SK-N-SH treated with all-trans-retinoic acid at 6 μM for 48 hours (cell line): ENCODE data around the gene TMEM87A.

Source experiments
- ATAC-seq: fragments of 200-7000 bp; cut with Tn5 transposase; 3 replicates; pipeline ENCODE4 v1.9.1; 2020; ENCODE audit warnings: mild to moderate bottlenecking, moderate library complexity
- ARNTL ChIP-seq: fragments of 450-650 bp; formaldehyde crosslinking; IDR thresholded peaks from 2 replicates; pipeline ENCODE4 v1.5.0; 2020; ENCODE audit warnings: low read depth, mild to moderate bottlenecking, moderate library complexity, borderline replicate concordance
- BACH2 ChIP-seq: fragments of 250-450 bp; sonication (Bioruptor Pico); IDR thresholded peaks from 2 replicates; pipeline ENCODE4 v1.9.0; 2021; ENCODE audit warnings: mild to moderate bottlenecking, borderline replicate concordance
- CSDC2 ChIP-seq: fragments of 250-450 bp; sonication (Bioruptor Pico); IDR thresholded peaks from 2 replicates; pipeline ENCODE4 v1.5.0; 2020; ENCODE audit warnings: mild to moderate bottlenecking, moderate library complexity
- CSRNP3 ChIP-seq: fragments of 250-450 bp; sonication (Bioruptor Pico); IDR thresholded peaks from 2 replicates; pipeline ENCODE4 v1.5.1; 2021; ENCODE audit warnings: mild to moderate bottlenecking, moderate library complexity
- ESRRG ChIP-seq: fragments of 250-450 bp; sonication (Bioruptor Pico); IDR thresholded peaks from 2 replicates; pipeline ENCODE4 v1.6.1; 2021; ENCODE audit warnings: mild to moderate bottlenecking
- GLIS3 ChIP-seq: fragments of 250-450 bp; sonication (Bioruptor Pico); IDR thresholded peaks from 2 replicates; pipeline ENCODE4 v1.5.0; 2020; ENCODE audit warnings: mild to moderate bottlenecking, moderate library complexity
- ISL1 ChIP-seq: fragments of 250-450 bp; sonication (Bioruptor Pico); IDR thresholded peaks from 2 replicates; pipeline ENCODE4 v2.1.2; 2022; ENCODE audit warnings: mild to moderate bottlenecking, moderate library complexity
- OSR1 ChIP-seq: fragments of 250-450 bp; sonication (Bioruptor Pico); IDR thresholded peaks from 2 replicates; pipeline ENCODE4 v1.8.0; 2022; ENCODE audit warnings: moderate library complexity, mild to moderate bottlenecking, inconsistent platforms
- POU6F1 ChIP-seq: fragments of 250-450 bp; sonication (Bioruptor Pico); IDR thresholded peaks from 2 replicates; pipeline ENCODE4 v1.8.0; 2021; ENCODE audit warnings: low read depth, mild to moderate bottlenecking, moderate library complexity, borderline replicate concordance
- PPARA ChIP-seq: fragments of 250-450 bp; sonication (Bioruptor Pico); IDR thresholded peaks from 2 replicates; pipeline ENCODE4 v1.5.0; 2020; ENCODE audit warnings: mild to moderate bottlenecking, borderline replicate concordance
- SNAI2 ChIP-seq: fragments of 250-450 bp; sonication (Bioruptor Pico); IDR thresholded peaks from 2 replicates; pipeline ENCODE4 v1.5.0; 2020; ENCODE audit warnings: mild to moderate bottlenecking, moderate library complexity
- TCF4 ChIP-seq: fragments of 250-450 bp; sonication (Bioruptor Pico); IDR thresholded peaks from 2 replicates; pipeline ENCODE4 v1.8.0; 2021; ENCODE audit warnings: mild to moderate bottlenecking, moderate library complexity, borderline replicate concordance
- TOX ChIP-seq: fragments of 250-450 bp; sonication (Bioruptor Pico); IDR thresholded peaks from 2 replicates; pipeline ENCODE4 v1.8.0; 2021; ENCODE audit warnings: mild to moderate bottlenecking, moderate library complexity, borderline replicate concordance
- ZC3H10 ChIP-seq: fragments of 250-450 bp; sonication (Bioruptor Pico); IDR thresholded peaks from 2 replicates; pipeline ENCODE4 v1.5.1; 2021; ENCODE audit warnings: mild to moderate bottlenecking, moderate library complexity
- ZFP3 ChIP-seq: fragments of 250-450 bp; sonication (Bioruptor Pico); IDR thresholded peaks from 2 replicates; pipeline ENCODE4 v1.5.0; 2020; ENCODE audit warnings: mild to moderate bottlenecking, moderate library complexity
- ZFP30 ChIP-seq: fragments of 450-650 bp; formaldehyde crosslinking; IDR thresholded peaks from 2 replicates; pipeline ENCODE4 v1.5.0; 2022; ENCODE audit warnings: mild to moderate bottlenecking, moderate library complexity
- ZNF565 ChIP-seq: fragments of 450-650 bp; formaldehyde crosslinking; conservative IDR thresholded peaks from 2 replicates; pipeline ENCODE4 v1.5.0; 2020; ENCODE audit warnings: low read depth, mild to moderate bottlenecking, moderate library complexity
- ZNF70 ChIP-seq: fragments of 450-650 bp; formaldehyde crosslinking; IDR thresholded peaks from 2 replicates; pipeline ENCODE4 v1.5.0; 2020; ENCODE audit warnings: mild to moderate bottlenecking, moderate library complexity
- ZNF8 ChIP-seq: fragments of 450-650 bp; formaldehyde crosslinking; IDR thresholded peaks from 2 replicates; pipeline ENCODE4 v1.5.0; 2020; ENCODE audit warnings: mild to moderate bottlenecking, moderate library complexity
- TF ChIP-seq, protein P1 (sequence below): fragments of 250-450 bp; sonication (Bioruptor Pico); IDR thresholded peaks from 2 replicates; pipeline ENCODE4 v1.5.0; 2020; ENCODE audit warnings: mild to moderate bottlenecking, moderate library complexity

TMEM87A gene

GRCh38 chr15:42284551-42284950, 11.3 kb upstream of the TMEM87A start:
- ATAC-seq = no peak
- TF ChIP-seq TCF4 (CRISPR knock-in tag) (no peak), POU6F1 (CRISPR knock-in tag) (no peak), ZNF70 (no peak)

GRCh38 chr15:42283671-42284070, 10.4 kb upstream of the TMEM87A start:
- no peak for ATAC-seq
- TF ChIP-seq ZNF8 (CRISPR knock-in tag) = no peak
- TF ChIP-seq BACH2 (CRISPR knock-in tag) = no peak
- no peak for TF ChIP-seq GLIS3 (CRISPR knock-in tag)
- no peak for TF ChIP-seq ZFP3 (CRISPR knock-in tag)
- TF ChIP-seq SNAI2 = no peak

GRCh38 chr15:42282926-42283325, 9.7 kb upstream of the TMEM87A start:
- no peak for ATAC-seq
- TF ChIP-seq ZNF70 = no peak
- TF ChIP-seq ZFP30 = no peak
- no peak for TF ChIP-seq ESRRG
- no peak for TF ChIP-seq TCF4 (CRISPR knock-in tag)
- TF ChIP-seq OSR1 (CRISPR knock-in tag) = no peak
- no peak for TF ChIP-seq ZNF565
- no peak for TF ChIP-seq PPARA (CRISPR knock-in tag)
- TF ChIP-seq SNAI2 = no peak
- TF ChIP-seq POU6F1 (CRISPR knock-in tag) = no peak
- no peak for TF ChIP-seq GLIS3 (CRISPR knock-in tag)
- TF ChIP-seq ZC3H10 (CRISPR knock-in tag) = no peak
- no peak for TF ChIP-seq CSDC2 (CRISPR knock-in tag)
- TF ChIP-seq TOX (CRISPR knock-in tag) = no peak
- no peak for TF ChIP-seq ZFP3 (CRISPR knock-in tag)
- no peak for TF ChIP-seq BACH2 (CRISPR knock-in tag)

DNA sequence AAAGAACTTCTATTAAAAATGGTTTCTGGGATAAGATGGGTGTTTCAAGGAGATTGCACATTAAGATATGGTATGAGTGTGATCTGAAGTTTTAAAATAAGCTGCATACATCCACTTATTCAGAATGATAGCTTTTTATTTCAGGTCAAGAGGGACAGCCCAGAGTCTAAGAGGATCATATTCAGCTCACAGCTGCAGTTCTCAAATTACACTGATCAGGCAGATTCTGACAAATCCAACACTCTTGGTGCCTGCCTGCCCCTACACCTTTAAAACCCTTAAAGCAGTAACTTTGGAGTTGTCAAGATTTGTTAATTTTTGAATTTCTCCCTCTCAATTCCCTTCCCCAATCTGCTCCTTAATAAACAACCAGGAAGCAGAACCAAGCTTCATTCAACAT, 9.1 kb upstream of the TMEM87A start:
- ATAC-seq = no peak
- TF ChIP-seq PPARA (CRISPR knock-in tag) (no peak), TCF4 (CRISPR knock-in tag) (no peak), ARNTL (CRISPR knock-in tag) (no peak), OSR1 (CRISPR knock-in tag) (no peak), ZNF8 (CRISPR knock-in tag) (no peak), BACH2 (CRISPR knock-in tag) (no peak), CSRNP3 (CRISPR knock-in tag) (no peak), TOX (CRISPR knock-in tag) (no peak), ZFP3 (CRISPR knock-in tag) (no peak), CSDC2 (CRISPR knock-in tag) (no peak), ZNF70 (no peak), SNAI2 (no peak), POU6F1 (CRISPR knock-in tag) (no peak), ISL1 (CRISPR knock-in tag) (no peak), ZC3H10 (CRISPR knock-in tag) (no peak)
- TF ChIP-seq, protein P1, sequence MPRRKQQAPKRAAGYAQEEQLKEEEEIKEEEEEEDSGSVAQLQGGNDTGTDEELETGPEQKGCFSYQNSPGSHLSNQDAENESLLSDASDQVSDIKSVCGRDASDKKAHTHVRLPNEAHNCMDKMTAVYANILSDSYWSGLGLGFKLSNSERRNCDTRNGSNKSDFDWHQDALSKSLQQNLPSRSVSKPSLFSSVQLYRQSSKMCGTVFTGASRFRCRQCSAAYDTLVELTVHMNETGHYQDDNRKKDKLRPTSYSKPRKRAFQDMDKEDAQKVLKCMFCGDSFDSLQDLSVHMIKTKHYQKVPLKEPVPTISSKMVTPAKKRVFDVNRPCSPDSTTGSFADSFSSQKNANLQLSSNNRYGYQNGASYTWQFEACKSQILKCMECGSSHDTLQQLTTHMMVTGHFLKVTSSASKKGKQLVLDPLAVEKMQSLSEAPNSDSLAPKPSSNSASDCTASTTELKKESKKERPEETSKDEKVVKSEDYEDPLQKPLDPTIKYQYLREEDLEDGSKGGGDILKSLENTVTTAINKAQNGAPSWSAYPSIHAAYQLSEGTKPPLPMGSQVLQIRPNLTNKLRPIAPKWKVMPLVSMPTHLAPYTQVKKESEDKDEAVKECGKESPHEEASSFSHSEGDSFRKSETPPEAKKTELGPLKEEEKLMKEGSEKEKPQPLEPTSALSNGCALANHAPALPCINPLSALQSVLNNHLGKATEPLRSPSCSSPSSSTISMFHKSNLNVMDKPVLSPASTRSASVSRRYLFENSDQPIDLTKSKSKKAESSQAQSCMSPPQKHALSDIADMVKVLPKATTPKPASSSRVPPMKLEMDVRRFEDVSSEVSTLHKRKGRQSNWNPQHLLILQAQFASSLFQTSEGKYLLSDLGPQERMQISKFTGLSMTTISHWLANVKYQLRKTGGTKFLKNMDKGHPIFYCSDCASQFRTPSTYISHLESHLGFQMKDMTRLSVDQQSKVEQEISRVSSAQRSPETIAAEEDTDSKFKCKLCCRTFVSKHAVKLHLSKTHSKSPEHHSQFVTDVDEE (CRISPR knock-in tag) = no peak
